GM21576 (cell line): ENCODE results near the gene EXOC6B.

Source experiments
- ATAC-seq: cut with Tn5 transposase; IDR thresholded peaks from one replicate; pipeline ENCODE4 v1.9.1; 2021; ENCODE audit warnings: mild to moderate bottlenecking, moderate library complexity; ENCODE audit not compliant: unreplicated experiment

Gene EXOC6B

DNA sequence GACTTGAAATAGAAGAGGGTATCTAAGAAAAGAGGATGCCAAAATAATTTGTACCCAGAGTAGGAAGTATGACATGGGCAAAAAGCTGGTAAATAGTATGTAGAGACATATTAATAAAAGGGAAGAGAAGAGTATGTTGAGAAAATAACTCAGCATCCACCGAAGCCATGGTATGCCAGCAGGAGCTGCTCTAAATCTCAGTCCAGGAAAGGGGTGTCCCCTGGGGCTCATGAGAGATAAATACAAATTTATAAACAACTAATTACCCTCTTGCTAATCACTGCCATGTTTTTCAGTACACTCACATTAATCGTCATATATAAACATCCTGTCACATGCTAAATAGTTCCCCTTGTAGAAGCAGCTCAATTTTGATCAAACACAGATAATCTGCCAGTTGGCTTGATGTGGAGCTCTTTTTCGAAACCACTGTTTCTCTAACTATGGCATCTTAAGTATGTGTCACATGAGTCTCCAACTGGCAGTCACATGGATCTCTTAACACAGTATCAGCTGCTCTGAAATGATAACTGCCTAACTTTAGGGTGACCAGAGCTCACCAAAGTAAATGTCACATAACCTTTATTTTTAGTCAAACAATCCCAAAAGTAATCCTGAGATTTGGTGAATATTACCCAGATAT lies 31.9 kb downstream of the EXOC6B start:
- no peak for ATAC-seq

DNA sequence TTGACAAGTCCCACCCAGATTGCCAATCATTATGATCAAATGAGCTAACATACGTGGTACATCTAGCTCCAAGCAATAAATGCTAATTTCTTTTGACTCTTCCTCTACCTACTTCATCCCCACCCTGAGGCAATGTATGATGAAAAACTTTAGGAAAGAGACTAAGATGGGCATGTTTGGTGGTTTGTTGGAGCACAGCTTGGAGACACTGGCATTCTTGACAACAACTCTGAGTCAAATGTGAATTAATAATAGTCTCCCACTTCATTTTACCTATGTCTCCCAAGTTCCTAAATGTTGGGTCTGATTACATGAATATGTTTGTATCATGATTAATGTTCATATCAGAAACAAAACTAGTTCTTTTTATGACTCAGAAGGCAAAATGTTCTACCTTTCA lies 36.6 kb downstream of the EXOC6B start:
- no peak for ATAC-seq

DNA sequence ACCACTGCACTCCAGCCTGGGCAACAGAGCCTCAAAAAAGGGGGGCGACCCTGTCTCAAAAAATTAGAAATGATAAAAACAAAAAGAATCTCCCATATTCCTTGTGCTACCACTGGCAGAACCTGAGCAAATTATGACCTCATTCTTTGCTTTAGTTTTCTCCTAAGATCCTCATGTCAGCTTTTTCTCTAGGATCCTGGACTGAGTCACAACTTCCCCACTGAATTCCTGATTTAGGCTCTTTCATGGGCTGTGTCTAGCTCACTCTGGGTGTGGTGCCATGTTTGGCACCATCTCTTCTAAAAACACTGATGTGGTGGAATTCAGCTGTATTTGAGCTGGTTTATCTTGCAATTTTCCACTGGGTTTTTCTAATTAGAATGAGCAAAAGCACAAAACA lies 37.1 kb downstream of the EXOC6B start:
- no peak for ATAC-seq

DNA sequence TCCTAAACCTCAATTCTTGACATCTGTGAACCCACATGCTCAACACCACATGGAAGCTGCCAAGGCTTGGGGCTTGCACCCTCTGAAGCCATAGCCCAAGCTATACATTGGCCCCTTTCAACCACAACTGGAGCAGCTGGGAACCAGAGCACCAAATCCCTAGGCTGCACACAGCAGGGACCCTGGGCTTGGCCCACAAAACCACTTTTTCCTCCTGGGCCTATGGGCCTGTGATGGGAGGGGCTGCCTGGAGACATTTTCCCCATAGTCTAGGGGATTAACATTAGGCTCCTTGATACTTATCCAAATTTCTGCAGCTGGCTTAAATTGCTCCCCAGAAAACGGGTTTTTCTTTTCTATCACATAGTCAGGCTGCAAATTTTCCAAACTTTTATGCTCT lies 40.3 kb downstream of the EXOC6B start:
- no peak for ATAC-seq

DNA sequence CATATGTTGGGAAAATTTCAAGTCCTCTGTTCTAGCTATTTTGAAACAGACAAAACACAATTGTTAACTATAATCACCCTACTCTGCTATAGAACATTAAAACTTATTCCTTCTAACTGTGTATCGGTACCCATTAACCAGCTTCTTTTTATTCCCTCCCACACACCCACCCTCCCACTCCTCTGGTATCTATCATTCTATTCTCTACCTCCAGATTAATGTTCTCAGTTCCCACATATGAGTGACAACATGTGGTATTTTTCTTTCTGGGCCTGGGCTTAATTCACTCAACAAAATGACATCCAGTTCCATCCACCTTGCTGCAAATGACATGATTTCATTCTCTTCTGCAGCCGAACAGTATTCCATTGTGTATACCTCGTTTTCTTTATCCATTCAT lies 43.3 kb downstream of the EXOC6B start:
- ATAC-seq = no peak

DNA sequence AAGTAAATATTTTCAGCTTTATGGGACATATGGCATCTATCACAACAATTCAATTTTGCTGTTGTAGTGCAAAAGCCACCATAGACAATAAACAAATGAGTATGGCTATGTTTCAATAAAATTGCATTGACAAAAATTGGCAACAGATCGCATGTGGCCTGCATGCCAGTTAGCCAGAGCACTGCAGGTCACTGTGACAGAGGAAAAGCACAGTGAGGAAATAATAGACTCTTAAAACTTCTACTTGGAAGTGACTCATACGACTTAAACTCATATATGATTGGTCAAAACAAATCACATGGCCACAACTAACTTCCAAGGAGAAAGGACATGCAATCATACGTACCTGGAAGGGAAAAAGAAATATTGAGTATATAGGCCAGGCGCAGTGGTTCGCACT lies 44.4 kb downstream of the EXOC6B start:
- no peak for ATAC-seq

DNA sequence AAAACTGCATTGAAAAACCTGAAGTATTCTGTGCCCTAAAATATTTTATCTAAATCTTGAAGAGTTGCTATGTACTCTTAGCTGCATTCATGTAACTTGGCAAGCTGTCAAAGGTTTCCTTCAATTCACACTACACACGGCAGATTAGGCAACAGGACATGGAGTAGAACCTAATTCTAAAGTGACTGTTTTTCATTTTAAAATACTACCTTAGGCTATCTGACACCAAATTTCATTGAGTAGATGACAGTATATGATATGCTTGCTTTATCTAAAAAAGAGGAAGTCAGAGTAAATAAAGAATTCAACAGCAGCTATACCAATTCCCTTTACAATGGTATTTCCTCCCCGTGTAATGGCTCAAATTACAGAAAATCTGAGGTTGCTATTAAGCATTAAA lies 45.4 kb downstream of the EXOC6B start:
- ATAC-seq = no peak

DNA sequence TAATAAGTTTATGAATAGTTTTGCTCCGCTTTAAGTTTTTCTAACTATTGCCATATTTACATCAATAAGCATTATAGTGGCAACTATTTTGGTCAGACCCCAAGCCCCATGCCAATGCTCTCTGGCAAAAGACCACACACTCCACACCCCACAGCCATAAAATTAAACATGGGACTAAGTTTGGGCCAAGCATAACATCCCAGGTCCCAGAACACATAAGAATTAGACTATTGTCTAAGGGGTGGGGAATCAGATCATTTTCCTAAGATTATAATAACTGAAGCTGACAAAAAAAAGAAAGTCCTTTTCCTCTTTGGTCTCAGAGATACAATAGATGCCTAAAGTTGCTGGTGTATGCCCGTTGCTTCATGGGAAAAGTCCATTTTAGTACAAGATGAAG lies 46.3 kb downstream of the EXOC6B start:
- ATAC-seq = no peak

DNA sequence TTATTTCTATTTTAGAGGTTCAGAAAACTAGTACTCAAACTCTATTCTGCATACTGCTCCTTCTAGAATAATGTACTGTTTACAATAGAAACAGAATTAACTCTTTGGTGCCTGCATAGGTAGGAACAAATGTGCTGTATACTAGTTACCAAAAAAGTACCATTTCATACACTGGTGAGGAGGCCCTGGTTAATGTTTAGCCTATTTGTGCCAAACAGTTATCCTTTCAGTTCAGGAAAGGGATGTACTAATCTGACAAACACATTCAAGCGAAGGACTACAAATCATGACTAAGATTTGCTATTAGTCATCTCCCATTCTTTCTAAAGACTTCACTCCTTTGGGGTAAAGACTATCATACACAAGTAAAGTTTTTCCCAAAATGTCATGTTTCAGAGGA lies 47.4 kb downstream of the EXOC6B start:
- no peak for ATAC-seq

DNA sequence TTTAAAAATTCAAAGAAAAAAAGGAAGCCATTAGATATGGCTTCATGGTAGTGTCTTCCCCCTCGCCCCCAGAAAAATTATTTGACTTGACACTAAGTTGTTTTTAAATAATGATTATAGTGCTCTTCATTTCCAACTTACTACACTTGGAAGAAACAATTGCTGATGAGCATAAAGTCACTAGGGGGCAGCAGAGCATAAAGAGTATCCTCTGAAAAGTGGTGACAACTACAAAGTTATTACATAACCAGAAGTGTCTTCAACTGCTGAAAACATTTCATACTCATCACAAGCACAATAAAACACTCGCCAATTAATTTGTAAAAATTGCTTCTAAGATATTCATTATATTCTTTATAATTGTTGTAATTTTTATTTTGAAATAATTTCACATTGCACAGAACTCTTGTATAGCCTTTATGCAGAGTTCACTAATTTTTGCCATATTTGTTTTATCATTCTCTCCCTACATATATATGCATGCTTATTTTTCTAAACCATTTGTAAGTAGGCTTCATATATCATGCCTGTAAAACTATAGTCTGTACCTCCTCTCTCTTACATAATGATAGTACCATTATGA lies 54.9 kb downstream of the EXOC6B start:
- ATAC-seq = peak; percentile 71

DNA sequence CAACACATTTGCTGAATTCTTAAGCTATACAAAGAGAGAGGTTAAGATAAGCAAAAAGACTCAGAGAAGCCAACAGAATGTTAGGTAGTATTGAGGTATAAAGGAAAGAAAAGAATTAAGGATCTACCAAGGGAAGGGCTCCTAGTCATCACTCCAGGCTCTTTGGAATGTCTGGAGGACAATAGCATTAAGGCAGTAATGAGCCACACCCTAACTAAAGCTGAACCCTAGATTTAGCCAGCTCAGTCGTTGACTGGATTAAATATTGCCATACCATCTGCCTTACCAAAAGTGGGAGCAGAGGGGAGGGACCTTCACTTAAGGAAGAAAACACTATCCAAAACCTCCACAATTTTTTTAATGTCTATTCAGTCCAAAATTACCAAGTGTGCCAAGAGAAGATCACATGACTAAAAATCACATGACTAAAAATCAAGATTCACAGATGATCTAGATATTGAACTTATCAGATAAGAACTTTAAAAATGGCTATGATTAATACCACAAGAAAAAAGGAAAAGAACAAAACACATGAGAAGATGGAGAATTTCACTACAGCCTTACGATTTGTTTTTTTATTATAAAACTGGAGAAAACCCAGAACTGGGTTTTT lies 59.7 kb downstream of the EXOC6B start:
- no peak for ATAC-seq

DNA sequence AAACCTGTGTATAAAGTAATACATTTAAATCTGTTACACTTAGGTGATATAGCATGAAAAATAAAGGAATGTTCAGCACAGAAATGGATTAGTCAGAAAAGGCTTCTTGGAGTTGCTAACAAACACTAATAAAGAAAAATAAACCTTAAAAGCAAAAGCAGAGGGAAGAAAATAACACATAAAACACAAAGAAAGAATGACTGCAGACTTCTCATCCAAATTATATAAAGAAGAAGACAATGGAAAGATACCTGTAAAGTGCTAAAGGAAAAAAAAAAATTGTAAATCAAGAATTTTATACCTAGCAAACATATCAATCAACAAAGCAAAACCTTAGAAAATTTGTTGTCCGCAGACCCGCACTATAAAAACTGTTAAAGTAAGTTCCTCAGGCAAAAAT lies 63.6 kb downstream of the EXOC6B start:
- no peak for ATAC-seq

DNA sequence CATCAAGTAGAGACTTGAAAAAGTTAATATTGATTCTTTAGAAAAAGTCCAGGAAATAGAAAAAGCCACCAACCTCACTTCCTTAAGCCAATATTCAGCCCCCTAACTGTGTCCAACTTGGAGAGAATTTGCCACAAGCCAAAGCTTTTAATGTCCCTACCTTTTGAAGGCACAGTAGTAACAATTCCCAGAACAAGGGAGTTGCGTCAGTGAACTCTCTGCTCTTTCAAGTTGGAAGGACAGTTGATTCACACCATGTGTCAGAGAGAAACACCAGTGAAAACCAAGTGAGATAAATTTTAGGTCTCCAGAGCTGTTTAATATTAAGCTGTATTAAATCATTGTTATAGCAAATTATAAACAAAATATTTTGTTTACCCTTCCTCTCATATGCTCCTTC lies 66.1 kb downstream of the EXOC6B start:
- no peak for ATAC-seq

DNA sequence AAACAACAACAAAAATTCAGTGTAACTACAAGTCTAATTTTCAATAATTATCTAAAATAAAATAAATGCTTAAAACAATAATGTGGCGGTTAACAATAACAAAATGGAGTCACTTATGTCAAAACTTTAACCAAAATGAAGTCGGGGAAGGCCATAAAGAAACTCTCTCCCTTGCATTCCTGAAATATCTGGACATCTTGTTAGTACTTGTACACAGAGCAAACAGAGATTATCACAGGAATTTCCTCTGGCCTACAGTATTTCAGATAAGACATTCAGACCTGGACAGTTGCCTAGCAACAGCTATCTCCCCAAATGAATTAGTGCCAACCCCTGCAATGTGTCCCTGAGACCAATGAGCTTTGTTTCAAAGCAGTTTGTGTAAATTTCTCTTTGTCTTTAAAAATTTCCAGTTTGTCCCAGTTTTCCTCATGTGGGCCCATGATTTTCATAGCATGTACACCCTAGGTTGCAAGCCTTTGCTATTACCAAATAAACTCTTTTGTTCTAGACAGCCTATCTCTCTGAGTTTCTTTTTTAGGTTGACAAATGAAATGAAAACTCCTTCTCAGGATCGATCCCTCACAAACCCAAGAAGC lies 68.6 kb downstream of the EXOC6B start:
- no peak for ATAC-seq

DNA sequence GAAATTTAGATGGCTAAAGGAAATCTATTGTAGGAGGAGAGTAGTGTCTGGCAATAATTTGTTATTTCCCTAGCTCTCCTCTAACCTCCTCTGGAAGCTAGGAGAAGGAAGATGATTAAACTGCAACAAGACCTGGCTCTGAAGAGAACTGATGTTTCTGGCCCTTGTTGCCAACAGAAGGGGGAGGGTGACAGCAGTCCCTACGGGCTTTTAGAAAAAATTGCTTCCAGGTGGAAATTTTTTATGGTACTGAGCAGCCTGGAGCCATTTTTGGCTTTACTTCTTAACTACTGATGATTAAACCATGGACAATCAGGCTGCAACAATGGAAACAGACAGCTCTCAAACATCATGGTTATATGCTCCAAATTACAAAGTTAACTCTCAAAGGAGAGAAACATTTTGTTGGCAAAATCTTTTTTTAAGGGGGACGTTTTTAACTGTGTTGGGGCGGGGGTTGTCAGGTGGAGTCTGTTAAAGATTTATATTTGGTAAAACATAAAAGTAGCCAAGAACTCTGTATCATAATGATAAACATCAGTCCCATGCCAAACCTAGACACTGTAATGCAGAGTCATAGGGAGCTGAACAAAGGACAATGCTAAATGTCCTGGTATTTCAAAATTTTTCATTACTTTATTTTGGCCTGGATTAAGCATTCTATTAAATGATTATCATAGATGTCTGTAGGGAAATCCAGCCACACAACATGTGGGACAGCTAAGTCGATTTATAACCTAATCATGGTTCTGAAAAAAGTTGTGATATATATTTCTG lies 70.0 kb downstream of the EXOC6B start:
- no peak for ATAC-seq

DNA sequence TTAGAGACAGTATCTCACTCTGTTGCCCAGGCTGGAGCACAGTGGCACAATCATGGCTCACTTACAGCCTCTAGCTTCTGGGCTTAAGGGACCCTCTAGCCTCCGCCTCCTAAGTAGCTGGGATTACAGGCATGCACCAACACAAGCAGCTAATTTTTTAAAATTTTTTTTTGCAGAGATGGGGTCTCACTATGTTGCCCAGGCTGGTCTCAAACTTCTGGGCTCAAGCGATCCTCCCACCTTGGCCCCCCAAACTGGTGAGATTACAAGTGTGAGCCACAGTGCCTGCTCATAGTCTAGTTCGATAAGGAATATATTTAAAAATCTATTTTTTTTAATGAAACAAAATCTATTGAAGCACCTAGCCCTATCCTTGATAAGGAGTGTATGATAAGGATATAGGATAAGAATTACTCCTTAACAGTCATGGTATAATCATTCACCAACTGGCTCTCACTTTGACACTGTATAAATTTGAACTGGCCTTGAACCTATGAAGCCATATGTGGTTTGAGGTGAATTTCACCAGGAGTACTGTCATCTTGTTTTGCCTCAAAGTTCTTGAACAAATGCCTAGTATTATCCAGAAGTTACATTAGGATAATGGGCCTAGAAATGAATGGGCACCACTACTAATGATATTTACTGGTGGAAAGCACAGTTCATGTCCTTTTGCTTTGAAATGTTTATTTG lies 71.1 kb downstream of the EXOC6B start:
- ATAC-seq = no peak

DNA sequence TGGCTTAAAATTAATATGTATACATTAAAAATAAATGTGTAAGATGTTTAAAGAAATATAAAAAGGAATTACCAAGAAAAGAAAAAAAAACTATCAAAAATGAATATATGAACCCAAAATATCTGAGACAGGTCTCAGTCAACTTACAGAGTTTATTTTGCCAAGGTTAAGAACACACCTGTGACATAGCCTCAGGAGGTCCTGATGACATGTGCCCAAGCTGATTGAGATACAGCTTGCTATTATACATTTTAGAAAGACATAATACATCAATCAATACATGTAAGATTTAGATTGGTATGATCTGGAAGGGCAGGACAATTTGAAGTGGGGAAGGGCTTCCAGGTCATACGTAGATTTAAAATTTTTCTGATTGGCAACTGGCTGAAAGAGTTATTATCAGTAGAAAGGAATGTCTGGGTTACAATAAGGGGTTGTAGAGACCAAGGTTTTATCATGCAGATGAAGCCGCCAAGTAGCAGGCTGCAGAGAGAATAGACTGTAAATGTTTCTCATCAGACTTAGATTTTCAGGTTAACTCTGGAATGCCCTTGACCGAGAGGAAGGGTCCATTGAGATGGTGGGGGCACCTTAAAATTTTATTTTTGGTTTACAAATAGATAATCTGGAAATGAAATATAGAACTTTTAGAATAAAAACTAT lies 74.7 kb downstream of the EXOC6B start:
- ATAC-seq = no peak

DNA sequence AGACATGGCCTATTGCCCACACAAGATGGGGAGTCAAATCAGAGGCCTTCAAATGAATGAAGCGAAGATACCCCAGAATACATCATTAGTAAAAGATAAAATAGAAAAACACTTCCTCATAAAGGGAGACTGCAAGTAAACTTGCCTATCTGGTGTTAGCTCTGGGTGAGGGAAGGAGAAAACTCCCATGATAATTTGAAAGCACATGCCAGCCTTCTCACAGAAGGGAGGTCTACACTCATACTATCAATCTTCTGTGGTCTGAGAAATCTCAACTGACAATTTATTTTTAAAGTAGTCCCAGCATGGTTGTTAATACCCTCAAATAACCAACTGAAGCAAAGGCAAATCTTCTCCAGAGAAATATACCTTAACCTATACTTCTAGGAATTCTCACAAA lies 75.4 kb downstream of the EXOC6B start:
- no peak for ATAC-seq

DNA sequence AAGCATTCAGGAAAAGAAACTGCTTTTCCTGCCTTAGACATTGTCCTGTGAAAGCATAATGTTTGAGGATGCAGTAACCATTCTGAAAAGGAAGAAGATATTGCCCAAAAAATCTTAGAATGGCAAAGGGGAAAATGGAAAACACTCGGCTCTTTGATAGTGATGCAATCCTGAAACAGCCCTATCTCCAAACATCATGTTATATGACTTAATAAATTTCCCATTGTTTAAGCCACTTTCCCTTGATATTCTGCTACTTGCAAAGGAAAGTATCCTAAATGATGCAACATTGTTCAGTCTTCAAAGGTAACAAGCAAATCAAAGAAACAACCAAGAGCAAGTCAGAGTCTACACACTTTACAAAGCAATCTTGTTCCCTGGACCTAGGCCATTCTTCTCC lies 78.5 kb downstream of the EXOC6B start:
- ATAC-seq = no peak

DNA sequence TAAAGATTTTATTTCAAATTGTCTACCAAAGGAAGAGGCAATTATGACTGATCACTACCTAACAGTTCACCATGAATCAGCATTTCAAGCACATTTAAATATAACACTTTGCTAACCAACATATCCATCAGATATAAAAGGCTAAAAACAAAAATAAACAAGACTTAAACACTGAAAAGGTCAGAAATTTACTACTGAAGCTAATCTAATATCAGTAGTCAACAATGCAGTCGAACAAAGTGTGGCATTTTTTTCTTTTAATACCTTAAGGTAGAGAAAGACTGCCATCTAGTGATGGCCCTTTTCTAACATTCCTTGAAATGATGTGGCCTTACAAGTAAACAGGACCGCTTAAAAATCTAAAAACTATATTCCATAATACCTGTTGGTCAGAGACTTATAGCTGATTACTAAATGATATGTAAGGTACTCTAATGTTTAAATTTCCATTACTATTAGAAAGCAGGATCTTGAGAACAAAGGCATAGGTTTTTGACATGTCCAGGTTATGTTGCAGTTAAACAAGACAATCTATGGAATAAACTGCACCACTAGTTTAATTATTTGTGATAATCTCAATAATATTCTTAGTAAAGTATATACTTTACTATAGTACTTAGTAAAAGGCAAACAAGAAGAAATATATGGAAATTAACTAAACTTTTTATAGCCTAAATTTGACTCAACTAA lies 80.0 kb downstream of the EXOC6B start:
- ATAC-seq = no peak
